GM18858 (cell line): ENCODE results near the gene PLOD2.

Experiments
- ATAC-seq: cut with Tn5 transposase; IDR thresholded peaks from one replicate; pipeline ENCODE4 v1.9.1; 2021; ENCODE audit not compliant: unreplicated experiment

PLOD2 gene

GRCh38 chr3:146052056-146052790, 108.8 kb downstream of the PLOD2 start:
- ATAC-seq = no peak

DNA sequence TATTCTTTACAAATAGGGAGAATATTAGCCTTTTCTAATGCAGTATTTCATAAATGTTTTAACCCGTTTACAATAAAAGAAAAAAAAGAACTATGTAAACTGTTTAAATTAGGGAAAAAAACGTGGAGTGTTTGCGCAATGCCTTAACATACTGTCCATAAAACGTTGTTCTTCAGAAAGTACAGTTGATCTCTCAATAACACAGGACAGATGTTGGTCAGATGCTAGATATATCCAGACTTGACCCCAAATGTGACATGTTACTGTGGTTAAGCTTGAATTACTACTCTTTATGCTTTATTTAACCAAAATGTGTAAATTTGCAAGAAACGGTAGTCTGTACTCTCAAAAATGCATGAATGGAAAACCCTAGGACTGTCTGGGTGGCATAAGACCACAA, 110.3 kb downstream of the PLOD2 start:
- ATAC-seq = no peak

- no peak for ATAC-seq
These were observed 113.5 kb downstream of the PLOD2 start for GRCh38 chr3:146047485-146047884.

GRCh38 chr3:146044046-146044445, 116.9 kb downstream of the PLOD2 start:
- no peak for ATAC-seq

DNA sequence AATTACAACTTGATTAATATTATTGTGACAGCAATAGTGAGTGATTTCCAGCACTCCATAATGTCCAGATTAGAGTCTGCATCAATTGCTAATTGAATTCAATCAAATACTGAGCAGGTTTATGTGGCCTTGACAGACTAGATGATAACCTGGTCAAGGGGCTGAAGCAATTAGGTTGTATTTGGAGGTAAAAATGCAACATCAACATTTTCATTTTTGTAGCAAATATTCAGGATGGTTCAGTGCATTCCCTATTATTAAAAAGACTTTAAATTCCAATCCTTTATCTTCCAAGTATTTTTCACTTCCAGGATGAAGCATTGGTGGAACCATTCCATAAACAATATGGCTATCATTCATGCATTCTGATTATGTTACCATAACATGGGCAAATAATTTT, 120.4 kb downstream of the PLOD2 start:
- ATAC-seq = no peak

DNA sequence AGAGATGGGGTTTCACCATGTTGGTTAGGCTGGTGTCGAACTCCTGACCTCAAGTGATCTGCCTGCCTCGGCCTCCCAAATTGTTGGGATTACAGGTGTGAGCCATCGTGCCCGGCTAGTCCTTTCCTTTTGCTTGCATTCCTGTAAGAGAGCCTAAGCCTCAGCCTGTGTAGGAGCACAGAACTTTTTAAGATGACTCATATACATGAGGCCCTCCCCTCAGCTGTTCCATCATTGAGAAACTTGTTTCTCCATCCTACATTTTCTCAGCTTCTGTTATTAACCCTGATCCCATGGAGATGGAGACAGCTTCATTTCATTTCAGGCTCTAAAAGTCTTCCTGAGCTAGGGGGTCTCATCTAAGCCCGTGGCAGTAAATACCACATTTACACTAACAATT, 123.3 kb downstream of the PLOD2 start:
- ATAC-seq = no peak

DNA sequence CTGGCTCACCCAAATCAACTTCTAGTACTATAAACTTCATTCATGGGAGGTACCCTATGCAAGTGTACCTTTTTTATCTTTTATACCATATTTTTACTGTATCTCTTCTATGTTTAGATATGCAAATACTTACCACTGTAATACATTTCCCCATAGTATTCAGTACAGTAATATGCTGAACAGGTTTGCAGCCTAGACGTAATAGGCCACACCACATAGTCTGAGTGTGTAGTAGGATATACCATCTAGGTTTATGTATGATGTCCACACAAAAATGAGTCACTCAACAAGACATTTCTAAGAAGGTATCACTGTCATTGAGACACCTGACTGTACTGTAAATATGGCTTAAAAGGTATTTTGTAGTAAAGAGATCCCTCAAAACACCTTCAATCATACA, 124.7 kb downstream of the PLOD2 start:
- ATAC-seq = no peak

DNA sequence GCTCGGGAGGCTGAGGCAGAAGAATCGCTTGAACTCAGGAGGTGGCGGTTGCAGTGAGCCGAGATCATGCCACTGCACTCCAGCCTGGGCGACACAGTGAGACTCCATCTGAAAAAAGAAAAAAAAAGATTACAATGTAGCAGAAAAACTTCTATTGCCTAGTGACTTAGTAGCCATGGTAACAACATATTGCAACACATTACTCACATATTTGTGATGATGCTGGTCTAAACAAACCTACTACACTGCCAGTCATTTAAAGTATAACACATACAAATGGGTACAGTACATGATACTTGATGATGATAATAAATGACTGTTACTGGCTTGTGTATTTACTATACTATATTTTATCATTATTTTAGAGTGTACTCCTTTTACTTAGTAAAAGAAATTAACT, 125.6 kb downstream of the PLOD2 start:
- ATAC-seq = no peak

GRCh38 chr3:146033950-146034349, 127.0 kb downstream of the PLOD2 start:
- ATAC-seq = no peak

- no peak for ATAC-seq
These were observed 134.4 kb downstream of the PLOD2 start for GRCh38 chr3:146026547-146026946.

DNA sequence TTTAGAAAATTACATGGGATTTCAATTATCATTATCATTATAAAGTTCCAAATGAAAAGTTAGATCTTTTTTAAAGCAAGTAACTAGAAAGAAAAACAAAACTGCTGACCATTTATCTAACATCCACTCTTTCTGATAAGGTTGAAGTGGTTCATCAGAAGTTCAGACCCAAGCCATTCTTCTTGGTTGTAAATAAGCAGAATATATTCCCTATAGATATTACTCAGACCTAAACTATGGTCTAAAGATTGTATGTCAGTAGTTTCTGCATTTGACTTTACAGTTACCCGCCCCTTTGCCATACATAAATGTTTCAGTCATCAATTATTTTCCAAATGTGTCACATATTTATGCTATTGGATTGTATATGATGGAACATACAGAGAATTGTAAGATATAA, 136.7 kb downstream of the PLOD2 start:
- ATAC-seq = no peak

GRCh38 chr3:146020969-146021368, 140.0 kb downstream of the PLOD2 start:
- no peak for ATAC-seq

DNA sequence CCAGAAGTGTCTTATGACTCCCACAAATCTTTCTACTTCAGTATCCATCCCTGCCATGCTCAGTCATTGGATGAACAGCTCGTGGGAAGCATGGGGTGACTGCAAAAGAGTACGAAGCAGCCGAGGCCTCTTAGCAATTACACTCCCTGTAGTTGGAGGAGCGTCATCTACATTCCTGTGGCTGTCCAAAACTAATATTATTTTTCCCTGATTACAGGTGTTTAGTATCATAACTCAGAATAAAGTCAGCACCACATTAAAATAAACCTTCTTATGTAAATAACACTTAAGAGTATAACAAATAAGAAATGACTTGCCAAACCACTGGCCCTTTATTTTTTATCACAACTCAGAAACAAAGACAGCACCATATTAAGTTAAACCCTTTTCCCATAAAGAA, 141.5 kb downstream of the PLOD2 start:
- ATAC-seq = no peak
